ENCODE data around the gene PI4KA.
"Not testable (repeated sequence)": the region's sequence is repeated elsewhere in the genome, so short reads cannot be mapped to it uniquely, and the experiment has no call there.

The PI4KA gene

GRCh38 chr22:20746431-20747189 is 112.0 kb downstream of the PI4KA start:
- no peak for DNase-seq

- no peak for DNase-seq
Measured at GRCh38 chr22:20745119-20745518, 113.5 kb downstream of the PI4KA start.

GRCh38 chr22:20744456-20744855 is 114.2 kb downstream of the PI4KA start:
- no peak for DNase-seq

GRCh38 chr22:20742764-20743163 is 115.8 kb downstream of the PI4KA start:
- no peak for DNase-seq

- no peak for DNase-seq
Measured at GRCh38 chr22:20741634-20742581, 116.7 kb downstream of the PI4KA start.

- no peak for DNase-seq
Measured at GRCh38 chr22:20741008-20741633, 117.5 kb downstream of the PI4KA start.

- DNase-seq: no peak
Measured at GRCh38 chr22:20740222-20740951, 118.2 kb downstream of the PI4KA start.

GRCh38 chr22:20738394-20739089 is 120.1 kb downstream of the PI4KA start:
- DNase-seq: no peak

- DNase-seq: not testable (repeated sequence)
Measured at GRCh38 chr22:20736891-20737290, 121.7 kb downstream of the PI4KA start.

- not testable (repeated sequence) for DNase-seq
Measured at GRCh38 chr22:20735356-20736162, 123.1 kb downstream of the PI4KA start.

GRCh38 chr22:20732431-20732830 is 126.2 kb downstream of the PI4KA start:
- not testable (repeated sequence) for DNase-seq

- no peak for DNase-seq
Measured at GRCh38 chr22:20729194-20729593, 129.4 kb downstream of the PI4KA start.

GRCh38 chr22:20728523-20729190 is 130.0 kb downstream of the PI4KA start:
- DNase-seq: no peak

- no peak for DNase-seq
Measured at GRCh38 chr22:20727118-20728015, 131.2 kb downstream of the PI4KA start.

- DNase-seq: no peak
Measured at GRCh38 chr22:20725987-20726558, 132.5 kb downstream of the PI4KA start.

- DNase-seq: no peak
Measured at GRCh38 chr22:20724676-20725454, 133.7 kb downstream of the PI4KA start.

- no peak for DNase-seq
Measured at GRCh38 chr22:20721409-20722218, 137.0 kb downstream of the PI4KA start.

All from DMS153 (cell line).